TTC549 (cell line): ENCODE results near the gene CANT1.
"Not testable (repeated sequence)": the region's sequence is repeated elsewhere in the genome, so short reads cannot be mapped to it uniquely, and the experiment has no call there.

ENCODE experiments used
- FAIRE-seq: peaks from 2 replicates; lab custom pipeline; 2012; peaks lifted over from hg19 to GRCh38; lab: Jason Lieb, UNC

CANT1 gene

GRCh38 chr17:78958641-78959127, 50.9 kb downstream of the CANT1 start:
- FAIRE-seq: no peak

- FAIRE-seq: no peak
These were observed 52.4 kb downstream of the CANT1 start for GRCh38 chr17:78957128-78957527.

GRCh38 chr17:78956254-78956653, 53.3 kb downstream of the CANT1 start:
- FAIRE-seq: no peak

- no peak for FAIRE-seq
These were observed 54.9 kb downstream of the CANT1 start for GRCh38 chr17:78954684-78955083.

GRCh38 chr17:78953356-78954350, 55.9 kb downstream of the CANT1 start:
- FAIRE-seq: no peak

- no peak for FAIRE-seq
These were observed 56.9 kb downstream of the CANT1 start for GRCh38 chr17:78952706-78953105.

- FAIRE-seq: no peak
These were observed 57.5 kb downstream of the CANT1 start for GRCh38 chr17:78951967-78952551.

GRCh38 chr17:78950870-78951269, 58.7 kb downstream of the CANT1 start:
- FAIRE-seq: no peak

- no peak for FAIRE-seq
These were observed 62.1 kb downstream of the CANT1 start for GRCh38 chr17:78947235-78948149.

GRCh38 chr17:78946631-78947030, 62.9 kb downstream of the CANT1 start:
- no peak for FAIRE-seq

- FAIRE-seq: no peak
These were observed 63.4 kb downstream of the CANT1 start for GRCh38 chr17:78946131-78946530.

GRCh38 chr17:78945455-78945854, 64.1 kb downstream of the CANT1 start:
- not testable (repeated sequence) for FAIRE-seq

GRCh38 chr17:78944956-78945355, 64.6 kb downstream of the CANT1 start:
- no peak for FAIRE-seq

- no peak for FAIRE-seq
These were observed 65.5 kb downstream of the CANT1 start for GRCh38 chr17:78944026-78944425.
